Renal cortex interstitium (tissue), 11 donors: ENCODE measurements around the gene FYN. TPM values are rescaled to one million over a fixed set of nuclear protein-coding genes. Genes with fewer than 3 reads are reported as not detected.
A peak's percentile ranks its signal among the peaks of the same experiment; 100 is the strongest.

Source experiments
- DNase-seq, 11 donors: peaks; one replicate each; pipeline ENCODE4 v3.0.0-alpha.2; 2013; ENCODE audit warnings: low read depth in 9 of 11, low spot score in 4 of 11; ENCODE audit errors: extremely low read depth in 1 of 11
- polyA plus RNA-seq, 3 donors: library from polyadenylated mRNA; unstranded; fragments of 120-200 nt; gene quantifications; one replicate each; pipeline ENCODE4 v1.2.1, GENCODE V29; 2013; ENCODE audit not compliant: insufficient read length in 3 of 3

FYN gene
- polyA plus RNA-seq, 3 donors, result 137 to 177 (median 176) TPM

DNA sequence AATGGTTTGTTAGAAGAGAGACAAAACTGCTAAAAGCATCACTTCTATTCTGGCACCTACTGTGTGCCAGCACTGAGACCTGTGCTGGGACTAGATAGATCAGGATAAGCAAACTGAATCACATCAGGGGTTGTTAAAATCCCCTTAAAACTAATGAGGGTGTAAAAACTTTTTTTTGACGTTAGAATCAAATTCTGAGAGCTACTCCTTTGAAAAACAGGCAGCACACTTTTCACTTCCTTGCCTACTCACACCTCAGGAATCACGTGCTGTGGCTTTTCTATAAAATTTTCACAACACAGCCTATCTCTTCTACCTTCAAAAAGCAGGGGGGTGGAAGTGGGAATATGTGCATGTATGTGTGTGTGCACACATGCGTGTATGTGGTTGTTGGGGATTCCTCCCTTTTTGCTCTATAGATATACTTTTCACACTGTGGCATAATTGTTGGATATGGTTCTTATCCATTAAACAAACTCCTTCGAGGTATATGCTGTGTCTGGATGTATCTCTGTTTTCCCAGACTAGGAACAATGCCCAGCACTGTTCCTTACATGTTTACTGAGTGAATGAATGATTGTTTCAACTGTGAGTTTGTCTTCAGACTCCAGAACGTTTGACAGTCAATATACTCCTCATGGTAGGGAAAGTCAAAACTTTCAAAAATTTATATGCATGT lies 105.4 kb downstream of the FYN start:
- DNase-seq, result no peak

DNA sequence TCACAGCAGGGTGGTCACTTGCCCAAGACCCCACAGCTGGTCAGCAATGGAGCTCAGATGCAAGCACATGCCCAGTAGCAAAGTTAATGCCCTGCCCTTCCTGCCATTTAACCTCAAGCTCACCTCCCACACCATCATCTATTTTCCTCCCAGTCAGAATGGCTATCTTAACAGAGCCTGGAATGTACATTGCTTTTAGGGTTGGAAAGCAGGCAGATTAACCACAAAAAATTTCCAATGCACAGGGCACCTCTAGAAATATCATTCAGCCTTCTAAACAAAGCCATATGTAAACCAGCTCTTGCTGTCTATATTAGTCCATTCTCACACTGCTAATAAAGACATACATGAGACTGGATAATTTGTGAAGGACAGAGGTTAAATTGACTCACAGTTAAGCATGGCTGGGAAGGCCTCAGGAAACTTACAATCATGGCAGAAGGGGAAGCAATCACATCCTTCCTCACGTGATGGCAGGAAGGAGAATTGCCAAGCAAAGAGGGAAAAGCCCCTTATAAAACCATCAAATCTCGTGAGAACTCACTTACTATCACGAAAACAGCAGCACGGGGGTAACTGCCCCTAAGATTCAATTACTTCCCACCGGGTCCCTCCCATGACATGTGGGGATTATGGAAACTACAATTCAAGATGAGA lies 106.9 kb downstream of the FYN start:
- no peak for DNase-seq

DNA sequence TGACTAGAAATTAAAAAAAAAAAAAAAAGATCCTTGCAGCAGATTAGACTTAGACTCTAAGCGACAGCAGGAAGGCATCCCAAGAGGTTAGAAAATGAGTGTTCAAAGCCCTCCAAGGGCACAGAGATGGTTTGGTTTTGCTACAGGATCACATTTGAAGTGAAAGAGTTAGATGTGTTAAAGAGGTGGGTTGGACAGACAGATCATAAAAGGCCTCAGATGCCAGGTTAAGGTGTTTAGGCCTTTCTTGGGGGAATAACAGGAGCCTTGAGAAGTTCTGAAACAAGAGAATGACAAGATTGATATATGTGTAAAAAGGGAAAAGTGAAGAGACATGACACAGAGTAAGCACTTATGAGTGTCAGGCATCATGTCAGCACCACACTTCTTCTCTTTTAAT lies 107.5 kb downstream of the FYN start:
- DNase-seq, result no peak

DNA sequence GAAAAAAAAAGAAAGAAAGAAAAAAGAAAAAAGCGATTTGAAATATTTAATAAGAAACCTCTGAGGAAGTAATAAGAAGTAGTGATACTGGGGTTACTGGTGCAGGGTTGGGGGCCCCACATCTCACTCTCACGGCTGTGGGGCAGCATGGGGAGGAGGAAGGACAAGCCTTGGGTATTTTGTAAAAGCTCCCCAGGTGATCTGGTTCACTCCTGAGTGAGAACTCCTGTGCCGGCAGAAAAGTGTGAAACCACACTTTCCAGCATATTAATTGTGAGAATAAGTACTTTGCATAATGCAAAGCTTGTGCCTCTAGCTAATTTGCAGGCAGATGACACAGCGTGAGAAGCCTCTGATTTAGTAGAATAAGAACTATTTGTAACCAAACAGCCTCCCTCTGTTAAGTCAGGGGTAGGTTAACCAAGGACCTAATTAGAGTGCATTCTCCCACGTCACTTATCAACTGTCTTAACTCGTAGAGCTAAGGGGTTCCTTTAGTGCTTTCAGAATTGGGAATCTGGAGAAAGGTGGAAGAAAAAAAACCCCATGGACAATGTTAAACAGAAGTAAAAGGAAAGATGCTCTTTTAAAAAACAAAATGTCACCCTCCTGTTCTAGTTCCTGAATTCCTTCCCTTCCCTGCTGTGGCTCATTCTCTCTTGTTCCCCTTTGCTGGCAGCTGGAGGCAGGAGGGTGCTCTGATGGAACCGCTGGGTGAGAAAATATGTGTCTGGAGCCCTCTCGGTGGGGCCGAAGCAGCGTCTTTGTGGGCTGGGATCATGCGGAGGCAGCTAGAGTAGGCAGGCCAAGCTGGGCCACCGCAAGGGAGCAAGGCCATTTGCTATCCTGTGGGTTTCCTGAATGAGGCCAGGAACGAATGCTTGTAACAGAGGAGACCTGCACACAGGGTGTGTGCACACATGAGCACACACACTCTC lies 108.7 kb downstream of the FYN start:
- no peak for DNase-seq

DNA sequence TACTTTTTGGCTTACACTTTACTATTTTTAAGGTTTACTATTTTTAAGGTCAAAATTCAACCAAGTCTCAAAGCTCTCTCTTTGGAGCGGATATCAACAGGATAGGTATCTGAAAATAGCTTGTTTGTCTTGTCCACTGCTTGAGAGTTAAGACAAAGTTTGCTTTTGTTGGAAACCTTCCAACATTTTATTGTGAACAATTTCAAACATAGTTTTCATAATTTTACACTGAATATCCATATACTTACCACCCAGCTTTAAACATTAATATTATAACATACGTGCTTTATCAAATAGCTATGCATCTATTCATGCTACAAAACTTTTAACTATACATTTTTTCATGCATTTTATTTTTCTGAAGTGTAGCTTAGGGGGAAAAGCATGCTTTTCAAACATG lies 109.9 kb downstream of the FYN start:
- no peak for DNase-seq

DNA sequence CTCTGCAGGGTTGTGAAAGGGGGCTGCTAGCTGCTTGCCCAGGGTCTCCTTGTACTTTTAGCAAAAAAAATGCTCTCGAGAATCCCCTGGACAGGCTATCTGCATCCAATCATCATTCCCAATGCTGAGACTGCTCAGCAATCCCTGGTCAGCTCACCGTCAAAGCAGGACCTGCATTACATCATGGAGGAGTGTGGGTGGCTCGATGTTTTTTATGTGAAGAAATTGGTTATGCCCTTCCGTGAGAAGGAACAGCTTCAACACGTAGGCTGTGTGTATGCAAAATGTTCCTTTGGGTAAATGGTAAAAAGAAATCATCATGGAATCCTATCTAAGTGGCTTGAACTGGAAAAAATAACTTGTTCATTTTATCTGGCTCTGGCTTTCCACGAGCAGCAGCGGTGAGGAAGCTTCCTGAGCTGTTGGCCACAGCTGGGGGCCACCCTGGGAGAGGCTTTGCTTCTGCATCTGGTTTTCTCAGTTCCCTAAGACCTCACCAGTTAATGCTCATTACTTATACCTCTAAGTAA lies 111.4 kb downstream of the FYN start:
- DNase-seq, result no peak

DNA sequence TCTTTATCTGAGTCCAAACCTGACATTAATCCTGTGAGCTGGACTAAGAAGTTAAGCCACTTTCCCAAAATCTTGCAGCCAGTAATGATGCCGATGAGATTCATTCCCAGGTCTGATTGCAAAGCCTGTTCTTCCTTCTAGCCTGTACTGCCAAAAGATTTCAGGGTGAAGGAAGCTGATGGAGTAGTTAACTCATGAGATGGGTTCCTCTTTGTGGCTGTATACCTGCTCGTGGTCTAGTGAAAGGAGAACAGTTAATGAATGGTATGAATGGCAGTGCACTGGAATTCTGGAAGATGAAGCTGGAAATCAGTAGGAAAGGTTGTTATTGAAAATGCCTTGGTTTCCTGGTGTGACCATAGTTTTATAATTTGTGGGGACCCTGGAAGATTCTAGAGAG lies 112.0 kb downstream of the FYN start:
- DNase-seq, result no peak

DNA sequence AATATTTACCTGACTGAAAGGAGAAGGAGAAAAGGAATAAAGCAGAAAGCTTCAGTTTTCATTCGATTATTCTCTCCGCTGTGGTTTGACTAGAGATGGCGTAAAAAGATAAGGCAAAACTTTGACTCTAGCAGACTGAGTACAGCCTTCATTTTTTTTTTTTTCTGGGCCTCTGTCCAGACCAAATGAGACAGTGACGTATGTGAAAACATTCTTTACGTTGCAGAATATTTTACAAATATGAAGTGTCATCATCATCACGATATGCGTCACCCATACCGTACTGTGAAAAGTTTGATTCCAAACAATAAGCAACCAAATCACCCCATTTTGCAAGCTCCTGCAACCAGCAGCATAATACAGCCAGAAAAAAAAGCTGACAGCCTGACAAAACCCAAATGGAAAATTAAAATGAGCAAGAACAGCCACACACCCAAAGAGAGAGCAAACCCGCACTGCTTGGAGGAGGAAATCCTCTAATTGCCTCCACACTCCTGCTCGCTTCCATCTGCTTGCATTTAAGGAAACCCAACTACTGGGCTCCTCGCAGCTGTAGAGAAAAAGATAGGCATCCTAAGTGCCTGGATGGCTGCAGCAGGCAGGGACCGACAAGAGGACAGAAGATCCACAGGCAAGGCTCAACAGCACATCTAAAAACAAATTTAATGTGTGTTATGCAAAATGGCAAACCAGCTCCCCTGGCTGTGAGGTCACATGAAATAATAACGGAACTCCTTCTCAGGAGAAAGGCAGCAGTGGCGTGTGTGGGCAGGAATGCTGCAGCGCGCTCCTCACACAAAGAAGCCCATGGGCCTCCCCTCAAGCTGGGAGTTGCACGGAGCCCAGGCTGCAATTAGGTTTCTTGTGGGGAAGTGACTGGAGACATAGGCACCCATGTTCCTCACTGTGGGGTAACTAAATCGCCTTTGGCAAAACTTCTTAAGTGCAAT lies 113.1 kb downstream of the FYN start:
- no peak for DNase-seq

DNA sequence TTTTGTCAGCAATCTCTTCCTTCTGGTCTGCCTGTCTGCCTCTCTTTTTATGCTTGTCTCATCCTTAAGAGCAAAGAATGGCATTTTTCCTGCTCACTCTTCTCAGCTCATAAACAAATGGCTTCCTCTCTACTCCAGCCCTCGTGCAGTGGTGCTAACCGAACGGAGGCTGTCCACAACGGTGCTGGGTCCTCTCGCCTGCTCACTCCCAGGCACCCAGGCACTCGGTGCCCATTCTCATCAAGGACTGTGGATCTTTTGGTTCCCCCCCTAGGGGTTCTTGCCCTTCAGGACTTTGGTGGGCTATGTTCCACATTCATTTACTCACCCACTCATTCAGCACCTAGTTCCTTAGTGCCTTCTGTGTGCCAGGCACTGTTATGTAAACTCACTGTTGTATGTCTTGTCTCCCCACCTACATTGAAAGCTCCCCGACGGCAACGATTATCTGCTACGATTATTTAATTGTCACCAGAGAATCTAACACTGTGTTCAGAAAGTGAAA lies 113.9 kb downstream of the FYN start:
- no peak for DNase-seq

DNA sequence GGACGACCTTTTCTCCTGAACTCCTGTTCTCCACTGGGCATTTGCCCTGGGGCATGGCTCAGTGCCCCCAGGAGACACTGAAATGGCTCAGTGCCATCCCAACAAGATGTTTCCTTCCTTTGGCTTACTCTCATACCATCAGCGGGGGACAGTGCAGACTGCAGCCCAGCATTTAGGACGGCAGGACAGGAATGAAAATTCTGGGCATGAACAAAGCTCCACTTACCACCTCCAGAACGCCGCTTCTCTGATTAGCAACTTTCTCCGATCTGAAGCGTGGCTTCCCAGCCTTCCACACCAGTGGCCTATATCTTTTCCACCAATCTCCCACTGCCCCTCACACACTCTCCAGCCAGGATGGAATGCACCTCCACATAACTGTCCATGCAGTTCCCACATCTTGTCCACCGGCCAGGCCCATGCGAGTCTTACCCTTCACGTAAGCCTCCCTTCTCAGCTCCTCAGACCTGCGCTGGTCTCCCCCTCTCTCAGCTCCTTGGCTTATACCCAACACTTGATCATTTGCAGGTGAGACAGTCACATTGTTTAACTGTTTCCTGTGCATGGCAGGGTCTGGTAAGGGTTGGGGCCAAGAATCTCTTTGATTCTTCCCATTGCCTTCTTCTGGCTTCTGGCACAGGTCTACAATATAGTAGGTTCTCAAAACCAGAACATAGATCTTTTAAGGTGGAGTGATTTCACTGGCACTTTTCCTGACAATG lies 114.5 kb downstream of the FYN start:
- DNase-seq, result no peak

DNA sequence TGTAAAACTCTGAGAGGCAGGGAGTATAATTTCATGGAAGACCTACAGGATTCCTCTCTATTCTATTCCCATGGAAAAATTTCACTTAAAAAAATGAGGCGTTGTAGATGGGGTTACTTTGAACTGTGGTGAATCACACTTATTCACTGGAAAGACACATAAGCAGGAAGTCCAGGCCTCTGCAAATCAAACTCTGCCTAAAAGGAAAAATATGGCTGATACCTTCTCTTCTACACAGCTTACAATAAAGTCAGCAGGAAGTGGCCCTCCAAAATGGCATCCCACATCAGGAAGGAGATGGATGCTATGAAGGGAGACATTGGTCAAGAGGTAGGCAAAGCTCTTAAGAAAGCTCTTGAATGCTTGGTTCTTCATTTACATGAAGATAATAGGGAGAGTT lies 115.9 kb downstream of the FYN start:
- no peak for DNase-seq

DNA sequence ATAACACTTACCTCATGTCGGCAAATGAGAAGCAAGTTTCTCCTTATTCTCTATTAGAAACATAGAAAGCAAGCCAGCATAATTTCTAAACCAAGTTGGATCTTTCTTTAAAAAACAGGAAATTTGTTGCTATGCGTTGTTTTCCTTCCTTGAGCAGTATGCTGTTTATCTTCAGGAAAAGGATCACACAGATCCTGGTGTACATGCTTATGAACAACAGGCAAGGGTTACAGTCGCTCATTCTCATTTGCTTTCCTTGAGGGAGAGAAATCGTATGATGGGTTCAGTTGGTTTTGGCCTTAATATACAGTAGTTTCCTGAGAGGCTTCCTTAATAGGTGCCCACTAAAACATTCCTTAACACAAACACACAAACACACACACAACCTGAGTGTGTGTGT lies 118.8 kb downstream of the FYN start:
- DNase-seq, result no peak

DNA sequence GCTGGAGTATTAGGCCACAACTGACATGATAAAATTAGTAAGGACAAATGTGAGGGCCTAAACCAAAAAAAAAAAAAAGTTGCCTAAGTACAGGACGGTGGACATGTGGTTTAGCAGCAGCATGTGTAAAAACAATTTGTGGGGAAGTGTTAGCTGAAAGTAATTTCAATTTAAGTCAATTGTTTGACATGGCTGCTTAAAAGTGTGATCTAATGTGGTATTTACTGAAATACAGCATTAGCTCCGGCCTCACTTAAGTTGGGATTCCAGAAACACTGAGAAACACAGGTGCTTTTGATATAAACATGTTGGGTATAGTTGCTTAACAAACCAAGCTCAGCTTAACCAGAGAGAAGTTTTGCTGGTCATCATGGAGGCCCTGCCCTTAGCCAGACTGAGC lies 119.7 kb downstream of the FYN start:
- no peak for DNase-seq

DNA sequence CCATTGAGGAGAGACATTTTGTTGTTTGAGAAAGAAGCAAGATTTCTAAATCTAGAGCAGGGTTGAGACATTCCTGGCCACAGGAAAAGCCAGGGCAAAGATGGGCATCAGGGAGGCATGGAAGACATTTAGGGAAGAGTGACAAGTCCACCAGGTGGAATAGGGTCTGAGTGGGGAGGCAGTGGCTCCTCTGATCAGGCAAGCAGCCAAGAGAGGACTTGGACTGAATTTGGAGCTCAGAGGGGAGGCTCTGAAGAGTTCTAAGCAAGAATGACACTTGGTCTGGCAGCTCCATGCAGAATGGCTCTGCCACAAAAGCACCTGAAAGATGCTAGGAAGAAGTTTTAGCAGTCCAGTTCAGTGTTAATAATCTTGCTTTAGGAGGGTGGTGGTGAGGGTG lies 120.8 kb downstream of the FYN start:
- DNase-seq, result no peak

DNA sequence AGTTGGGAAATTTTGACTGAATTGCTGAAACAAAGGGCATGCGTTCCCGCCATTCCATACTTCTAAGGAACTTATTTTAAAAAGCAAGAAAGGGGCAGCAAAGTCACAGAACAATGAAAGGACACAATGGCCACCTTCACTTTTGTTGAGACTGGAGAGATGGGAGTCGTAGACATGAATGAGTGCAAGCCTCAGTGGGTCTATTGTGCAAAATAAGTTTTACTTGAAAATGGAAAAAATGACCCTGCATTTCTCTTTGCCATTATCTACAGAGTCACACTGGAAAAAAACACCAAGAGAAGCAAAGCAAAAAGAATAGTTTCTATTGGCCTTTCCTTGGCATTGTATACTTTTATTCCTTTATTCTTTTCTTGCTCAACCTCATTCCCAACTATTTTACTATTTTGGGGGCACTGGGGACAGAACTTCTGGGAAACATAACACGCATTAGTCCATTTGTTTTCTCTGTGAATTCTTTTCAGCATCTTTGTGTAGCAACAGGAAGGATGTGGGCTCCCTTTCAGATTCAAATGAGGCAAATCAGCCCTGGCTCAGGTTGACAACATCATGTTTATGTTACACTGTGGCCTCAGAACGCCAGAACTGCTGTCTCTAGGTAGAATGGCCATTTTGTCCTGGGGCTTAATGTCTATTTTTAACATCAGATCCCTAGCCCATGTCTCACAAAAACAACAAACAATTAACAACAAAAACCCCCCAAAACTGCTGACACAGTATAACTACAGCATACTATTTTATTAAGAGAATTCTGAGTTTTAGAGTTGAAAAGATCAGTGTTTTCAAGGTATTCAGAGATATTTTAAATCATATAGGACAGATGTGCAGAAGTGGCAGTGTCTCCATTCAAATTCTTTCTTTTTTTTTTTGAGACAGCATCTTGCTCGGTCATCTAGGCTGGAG lies 122.2 kb downstream of the FYN start:
- DNase-seq, result no peak

DNA sequence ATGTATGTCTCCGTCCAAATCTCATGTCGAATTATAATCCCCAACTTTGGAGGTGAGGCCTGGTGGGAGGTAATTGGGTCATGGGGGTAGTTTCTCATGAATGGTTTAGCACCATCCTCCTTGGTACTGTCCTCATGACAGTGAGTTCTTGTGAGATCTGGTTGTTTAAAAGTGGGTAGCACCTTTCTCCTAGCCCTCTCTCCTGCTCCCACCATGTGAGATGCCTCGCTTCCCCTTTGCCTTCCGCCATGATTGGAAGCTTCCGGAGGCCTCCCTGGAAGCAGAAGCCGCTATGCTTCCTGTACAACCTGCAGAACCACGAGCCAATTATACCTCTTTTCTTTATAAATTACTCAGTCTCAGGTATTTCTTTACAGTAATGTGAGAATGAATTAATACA lies 123.1 kb downstream of the FYN start:
- DNase-seq, result no peak

DNA sequence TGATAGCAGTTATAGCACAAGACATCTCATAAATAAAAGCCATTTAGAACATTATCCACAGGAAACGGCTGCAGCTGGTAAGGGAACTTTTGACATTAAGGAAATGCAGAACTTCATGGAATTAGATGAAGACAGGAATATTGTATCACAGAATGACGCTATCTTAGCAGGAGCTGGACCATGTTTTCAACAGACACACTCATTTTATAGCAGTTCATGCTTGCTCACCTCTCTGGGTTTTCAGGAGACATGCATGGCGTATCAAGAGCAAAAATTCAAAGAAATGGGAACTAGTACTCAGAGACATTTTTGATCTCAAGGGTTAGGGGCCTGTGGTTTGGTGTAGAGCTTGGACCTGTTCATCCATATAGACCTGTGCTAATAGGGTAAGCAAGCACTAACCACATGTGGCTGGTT lies 125.0 kb downstream of the FYN start:
- DNase-seq, result peak in 2 of 11 donors; percentile 38 to 62
